ENCODE results near the gene RAET1E.
"Not testable (repeated sequence)": the region's sequence is repeated elsewhere in the genome, so short reads cannot be mapped to it uniquely, and the experiment has no call there.

The RAET1E gene

DNA sequence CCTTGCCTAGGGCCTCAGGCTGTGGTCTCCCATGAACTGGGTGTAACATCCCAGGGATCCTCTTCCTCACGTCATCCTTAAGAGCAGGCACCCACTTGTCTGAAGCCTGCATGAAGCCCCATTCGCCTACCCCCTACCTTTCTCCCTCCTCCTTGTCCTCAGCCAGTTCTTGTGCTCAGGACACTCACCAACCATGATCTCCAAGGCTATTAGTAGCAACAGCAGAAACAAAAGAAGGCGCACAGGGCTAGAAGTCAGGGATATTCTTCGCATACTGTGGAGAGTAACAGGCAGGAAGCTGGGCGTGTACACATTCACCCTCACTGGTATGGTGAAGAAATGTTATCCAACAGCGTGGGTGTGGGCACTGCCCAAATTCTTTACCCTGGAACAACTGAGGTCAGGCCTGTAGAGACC lies 7.3 kb downstream of the RAET1E start:
- DNase-seq (ENCODE audit: low spot score) = no peak

DNA sequence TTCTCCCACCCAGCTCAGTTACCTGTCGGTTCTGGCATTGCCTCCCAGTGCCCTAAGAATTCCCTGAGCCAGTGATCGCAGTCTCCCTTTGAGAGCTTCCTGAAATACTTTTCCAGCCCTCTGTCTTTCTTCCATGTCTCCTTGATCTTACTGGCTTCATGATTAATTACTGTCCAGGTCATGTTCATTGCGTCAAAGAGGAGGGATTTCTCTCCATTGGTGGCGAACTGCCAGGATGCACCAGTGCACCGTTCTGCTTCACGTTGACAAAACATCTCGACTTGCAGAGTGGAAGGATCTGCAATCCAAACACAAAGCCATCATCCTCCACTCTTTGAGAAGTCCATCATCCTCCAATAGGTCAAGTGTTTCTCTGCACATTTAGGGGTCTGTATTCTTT lies 8.6 kb downstream of the RAET1E start:
- DNase-seq (ENCODE audit: low spot score) = no peak

DNA sequence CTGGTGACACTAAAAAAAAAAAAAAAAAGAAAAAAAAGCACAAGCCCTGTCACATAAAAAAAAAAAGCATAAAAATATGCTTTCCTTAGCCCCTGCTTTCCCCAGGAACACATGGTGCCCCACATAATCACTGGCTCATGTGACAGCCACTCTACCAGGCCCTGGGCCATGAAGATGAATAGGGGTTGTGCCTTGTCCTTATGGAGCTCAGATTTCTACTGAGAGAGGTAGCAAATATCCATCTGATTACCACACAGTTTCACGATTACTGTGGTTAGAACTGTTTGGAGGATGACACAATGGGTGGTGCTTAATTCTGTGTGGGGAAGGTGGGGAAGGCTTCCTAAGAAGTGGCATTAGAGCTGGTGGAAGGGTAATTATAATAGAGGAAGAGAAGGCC lies 9.3 kb downstream of the RAET1E start:
- DNase-seq (ENCODE audit: low spot score) = no peak

DNA sequence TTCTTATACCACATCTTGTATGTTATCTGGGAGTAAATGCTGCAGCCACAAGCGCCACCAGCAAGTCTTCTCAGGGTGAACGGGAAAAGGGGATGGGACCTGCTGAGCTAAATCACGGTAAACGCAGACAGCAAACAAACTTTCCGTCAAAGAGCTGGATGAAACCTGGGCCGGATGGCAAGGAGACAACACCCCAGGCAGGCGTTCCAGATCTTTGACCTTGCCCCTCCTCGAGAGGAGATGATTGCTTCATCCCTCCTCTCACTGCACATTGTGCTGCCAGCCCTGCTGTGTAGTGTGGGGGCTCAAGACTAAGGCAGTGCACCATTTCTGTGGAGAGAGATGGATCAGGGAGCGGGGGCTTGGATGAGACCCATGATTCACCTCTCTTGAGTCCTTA lies 9.8 kb downstream of the RAET1E start:
- no peak for DNase-seq (ENCODE audit: low spot score)

DNA sequence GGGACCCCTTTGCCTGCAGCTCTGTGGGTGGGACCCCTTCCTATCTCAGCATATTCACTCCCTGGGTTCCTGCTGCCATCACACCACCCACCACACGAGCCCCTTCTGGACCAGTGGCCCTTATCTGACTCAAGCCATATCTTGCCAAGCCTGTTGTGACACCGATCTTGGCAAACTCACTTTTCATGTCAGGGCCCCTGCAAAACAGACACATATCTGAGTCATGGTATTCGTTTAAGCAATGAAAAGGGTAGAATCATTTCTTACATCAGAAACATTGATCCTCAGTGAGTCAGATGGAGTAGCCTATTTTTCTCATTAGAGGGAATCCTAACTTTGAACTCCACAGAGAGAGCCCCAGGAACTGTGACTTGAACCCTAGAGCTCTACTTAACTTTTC lies 10.6 kb downstream of the RAET1E start:
- peak; percentile 34 for DNase-seq (ENCODE audit: low spot score)

DNA sequence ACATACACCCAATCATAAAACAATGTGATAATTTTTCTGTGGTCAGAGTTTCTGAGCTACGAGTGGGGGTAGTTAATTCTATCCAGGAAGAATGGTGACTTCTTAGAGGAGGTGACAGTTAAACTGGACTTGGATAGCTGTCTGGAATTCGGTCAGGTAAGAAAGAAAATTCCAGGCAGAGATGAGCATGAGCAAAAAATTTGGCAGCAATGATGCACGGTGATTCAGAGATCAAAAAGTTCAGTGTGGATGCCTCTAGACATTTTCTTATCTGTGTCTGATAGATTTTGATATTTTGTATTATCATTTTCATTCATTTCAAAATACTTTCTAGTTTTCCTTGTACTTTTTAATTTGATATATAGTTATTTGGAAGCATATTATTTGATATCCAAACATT lies 12.0 kb downstream of the RAET1E start:
- DNase-seq (ENCODE audit: low spot score) = no peak

DNA sequence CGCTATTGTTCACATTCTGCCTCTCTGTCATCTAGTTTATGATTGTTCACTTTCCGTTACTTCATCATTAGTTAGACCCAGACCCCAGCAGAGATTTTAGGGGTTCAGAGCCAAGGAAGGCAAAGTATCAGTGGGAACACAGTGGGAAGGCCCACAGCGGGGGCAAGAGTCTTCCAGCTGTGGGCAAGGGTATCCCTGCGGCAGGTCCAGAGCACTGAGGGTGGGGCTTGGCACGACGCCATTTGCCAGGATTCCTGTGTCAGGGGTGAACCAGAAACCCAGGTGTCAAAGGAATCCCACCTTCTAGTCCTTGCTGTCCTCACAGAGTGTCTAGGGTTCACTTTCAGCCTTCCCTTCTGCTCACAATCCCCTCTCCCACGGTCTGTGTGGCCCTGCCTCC lies 13.3 kb downstream of the RAET1E start:
- no peak for DNase-seq (ENCODE audit: low spot score)

DNA sequence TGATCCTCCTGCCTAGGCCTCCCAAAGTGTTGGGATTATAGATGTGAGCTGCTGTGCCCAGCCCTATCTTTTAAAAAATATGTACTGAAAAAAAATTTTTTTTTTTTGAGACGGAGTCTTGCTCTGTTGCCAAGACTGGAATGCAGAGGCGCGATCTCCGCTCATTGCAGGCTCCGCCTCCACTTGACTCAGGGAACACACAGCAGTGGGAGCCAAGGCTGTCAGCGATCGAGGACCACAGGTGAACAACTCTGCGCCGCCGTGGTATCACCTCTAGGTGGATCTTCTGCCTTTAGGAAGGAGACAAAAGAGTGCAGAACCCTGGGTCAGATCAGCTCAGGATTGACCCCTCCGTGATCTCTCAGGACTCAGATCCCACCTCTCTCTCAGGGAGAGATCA lies 13.7 kb downstream of the RAET1E start:
- DNase-seq (ENCODE audit: low spot score) = no peak

DNA sequence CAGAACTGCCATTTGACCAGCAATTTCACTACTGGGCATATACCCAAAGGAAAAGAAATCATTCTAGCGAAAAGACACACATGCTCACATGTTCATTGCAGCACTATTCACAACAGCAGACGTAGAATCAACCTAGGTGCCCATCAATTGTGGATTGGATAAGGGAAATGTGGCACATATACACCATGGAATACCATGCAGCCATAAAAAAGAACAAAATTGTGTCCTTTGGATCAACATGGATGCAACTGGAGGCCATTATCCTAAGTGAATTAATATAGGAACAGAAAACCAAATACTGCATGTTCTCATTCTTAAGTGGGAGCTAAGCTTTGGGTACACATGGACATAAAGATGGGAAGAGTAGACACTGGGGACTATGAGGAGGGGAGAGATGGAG lies 16.1 kb downstream of the RAET1E start:
- no peak for DNase-seq (ENCODE audit: low spot score)

DNA sequence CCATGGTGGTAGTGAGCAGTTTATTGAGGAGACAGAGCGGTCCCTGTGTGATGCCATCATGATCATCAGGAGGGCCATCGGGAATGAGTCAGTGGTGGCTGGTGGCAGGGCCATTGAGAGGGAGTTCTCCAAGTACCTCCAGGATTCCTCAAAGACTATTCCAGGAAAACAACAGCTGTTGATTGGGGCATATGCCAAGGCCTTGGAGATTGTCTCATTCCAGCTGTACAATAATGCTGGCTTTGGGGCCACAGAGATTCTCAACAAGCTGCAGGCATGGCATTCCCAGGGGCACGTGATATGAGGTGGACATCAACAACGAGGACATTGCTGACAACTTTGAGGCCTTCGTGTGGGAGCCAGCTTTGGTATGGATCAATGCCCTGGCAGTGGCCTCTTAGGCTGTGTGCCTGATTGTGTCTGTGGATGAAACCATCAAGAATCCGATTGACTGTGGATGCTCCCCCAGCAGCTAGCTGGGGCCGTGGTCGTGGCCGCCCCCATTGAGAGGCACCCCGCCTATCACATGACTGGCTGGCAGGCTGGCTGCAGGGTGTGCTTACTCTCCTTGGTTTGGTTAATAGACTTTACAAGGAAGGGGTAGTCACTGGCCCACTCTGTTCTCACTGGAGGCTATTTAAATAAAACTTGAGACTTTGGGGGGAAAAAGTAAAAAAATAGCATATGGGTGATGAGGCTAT lies 16.7 kb downstream of the RAET1E start:
- DNase-seq (ENCODE audit: low spot score) = no peak

DNA sequence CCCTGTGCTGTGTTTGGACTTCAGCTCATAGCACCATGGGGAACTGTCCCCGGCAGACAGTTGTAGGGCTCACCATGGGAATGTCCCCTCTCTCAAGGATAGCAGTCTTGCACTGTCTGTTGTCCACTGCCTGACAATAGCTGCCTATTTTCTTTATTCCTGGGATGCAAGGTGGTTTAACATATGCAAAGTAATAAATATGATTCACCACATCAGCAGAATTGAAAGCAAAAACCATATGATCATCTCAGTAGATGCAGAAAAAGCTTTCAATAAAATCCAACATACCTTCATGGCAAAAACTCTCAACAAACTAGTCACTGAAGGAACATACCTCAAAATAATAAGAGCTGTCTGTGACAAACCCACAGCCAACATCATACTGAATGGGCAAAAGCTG lies 20.3 kb downstream of the RAET1E start:
- DNase-seq (ENCODE audit: low spot score) = no peak

DNA sequence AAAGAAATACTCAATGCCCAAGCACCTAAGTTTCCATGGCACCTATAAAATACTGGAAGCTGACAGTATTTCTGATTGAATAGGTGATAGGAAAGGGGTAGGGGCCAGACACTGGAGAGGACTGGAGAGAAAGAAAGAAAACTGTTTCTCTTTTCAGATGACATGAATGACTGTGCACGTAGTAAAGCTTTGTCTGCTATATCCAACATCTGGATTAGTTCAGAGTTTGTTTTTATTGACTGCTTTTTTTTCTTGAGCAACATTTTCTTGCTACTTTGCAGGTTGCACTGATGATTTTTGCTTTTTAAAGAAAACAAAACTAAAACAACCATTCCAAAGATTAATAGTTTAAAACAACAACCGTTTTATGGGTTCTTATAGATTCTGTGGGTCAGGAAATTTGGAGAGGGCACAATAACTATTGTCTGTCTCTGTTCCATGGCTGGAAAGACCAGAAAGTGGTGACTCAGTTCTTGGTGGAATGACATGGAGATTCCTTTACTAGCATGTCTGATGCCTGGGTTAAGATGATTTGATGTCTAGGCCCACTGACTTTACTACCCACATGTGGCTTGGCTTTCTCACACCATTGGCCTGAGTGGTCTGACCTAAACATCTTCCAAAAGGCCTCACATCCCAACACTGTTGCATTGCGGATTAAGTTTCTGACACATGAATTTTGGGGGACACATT lies 21.5 kb downstream of the RAET1E start:
- no peak for DNase-seq (ENCODE audit: low spot score)

DNA sequence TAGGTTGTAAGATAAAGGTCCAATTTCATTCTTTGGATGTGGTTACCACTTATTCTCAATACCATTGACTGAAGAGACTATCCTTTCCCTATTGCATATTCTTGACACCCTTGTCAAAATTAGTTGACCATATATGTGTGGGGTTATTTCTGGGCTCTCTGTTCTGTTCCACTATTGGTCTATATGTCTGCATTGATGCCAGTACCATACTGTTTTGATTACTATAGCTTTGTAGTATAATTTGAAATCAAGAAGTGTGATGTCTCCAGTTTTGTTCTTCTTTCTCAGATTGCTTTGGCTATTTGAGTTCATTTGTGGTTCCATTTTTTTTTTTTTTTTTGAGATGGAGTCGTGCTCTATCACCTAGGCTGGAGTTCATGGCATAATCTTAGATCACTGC lies 25.7 kb downstream of the RAET1E start:
- DNase-seq (ENCODE audit: low spot score) = no peak

DNA sequence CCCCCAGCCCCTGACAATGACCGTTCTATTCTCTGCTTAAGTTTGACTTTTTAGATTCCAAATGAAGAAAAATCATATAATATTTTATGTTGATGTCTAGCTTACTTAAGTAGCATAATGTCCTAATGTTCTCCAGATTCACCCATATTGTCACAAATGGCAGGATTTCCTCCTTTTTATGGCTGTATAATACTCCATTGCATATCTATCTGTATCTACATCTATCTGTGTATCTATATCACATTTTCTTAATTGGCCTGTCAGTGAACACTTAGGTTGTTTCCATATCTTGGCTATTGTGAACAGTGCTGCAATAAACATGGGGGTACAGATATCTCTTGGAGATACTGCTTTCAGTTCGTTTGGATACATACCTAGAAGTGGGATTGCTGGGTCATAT lies 26.7 kb downstream of the RAET1E start:
- DNase-seq (ENCODE audit: low spot score) = no peak

DNA sequence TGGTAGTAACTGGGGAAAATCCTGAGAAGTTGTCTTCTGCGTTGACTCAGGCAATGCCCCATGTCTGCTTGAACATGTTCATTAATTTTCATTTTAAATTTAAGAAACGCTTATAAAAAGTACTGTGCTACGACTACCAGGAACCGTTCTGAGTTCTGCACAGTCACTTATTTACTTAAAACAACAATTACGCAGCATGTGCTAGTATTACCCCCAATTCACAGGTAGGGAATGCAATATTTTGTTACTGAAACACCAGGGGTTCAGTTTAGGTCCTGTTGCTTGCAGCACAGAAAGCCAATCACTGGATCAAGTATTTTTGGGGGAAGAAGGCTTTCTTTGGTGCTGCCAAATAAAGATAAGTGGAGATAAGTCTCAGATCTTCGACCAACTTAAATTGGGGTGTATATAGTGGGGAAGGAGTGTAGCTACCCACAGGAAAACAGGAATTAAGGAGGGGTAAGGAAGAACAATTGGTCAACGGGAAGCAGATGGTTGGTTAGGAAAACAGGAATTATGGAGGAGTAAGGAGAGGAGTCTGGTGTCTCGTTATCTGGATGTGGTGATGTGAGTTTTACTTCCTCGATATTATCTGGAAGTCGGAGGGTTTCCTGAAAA lies 28.5 kb downstream of the RAET1E start:
- DNase-seq (ENCODE audit: low spot score) = no peak

DNA sequence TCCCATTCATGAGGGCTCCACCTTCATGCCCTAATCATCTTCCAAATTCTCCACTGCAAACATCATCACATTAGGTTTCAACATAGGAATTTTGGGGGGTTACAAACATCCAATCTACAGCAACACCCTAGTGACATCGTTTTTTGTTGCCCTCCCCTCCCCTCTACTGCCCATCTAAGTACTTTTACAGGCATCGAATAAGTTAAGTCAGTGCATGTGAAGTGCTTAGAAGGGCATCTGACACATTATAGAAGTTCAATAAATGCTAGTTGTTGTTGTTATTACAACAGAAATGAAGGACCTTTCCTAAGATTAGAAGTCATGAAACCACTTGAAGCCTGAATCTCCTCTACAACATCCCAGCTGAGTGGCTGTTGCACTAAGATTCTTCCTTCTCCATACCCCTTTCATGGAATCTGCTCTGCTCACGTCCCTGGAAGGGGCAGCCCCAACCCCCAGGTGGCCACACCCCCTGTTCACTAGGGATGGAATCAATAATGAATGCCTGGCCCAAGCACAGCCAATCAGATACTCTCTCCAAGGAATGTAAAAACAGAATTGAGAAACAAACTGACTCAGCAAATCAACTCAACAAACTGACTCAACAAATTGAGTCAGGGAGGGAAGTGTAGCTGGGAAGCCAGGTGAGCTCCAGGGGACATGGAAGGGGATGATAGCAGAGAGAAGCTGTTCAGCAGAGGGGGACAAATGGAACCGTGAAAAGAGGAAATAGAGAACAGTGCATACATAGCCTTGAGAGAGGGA lies 29.9 kb downstream of the RAET1E start:
- DNase-seq (ENCODE audit: low spot score) = peak; percentile 44

DNA sequence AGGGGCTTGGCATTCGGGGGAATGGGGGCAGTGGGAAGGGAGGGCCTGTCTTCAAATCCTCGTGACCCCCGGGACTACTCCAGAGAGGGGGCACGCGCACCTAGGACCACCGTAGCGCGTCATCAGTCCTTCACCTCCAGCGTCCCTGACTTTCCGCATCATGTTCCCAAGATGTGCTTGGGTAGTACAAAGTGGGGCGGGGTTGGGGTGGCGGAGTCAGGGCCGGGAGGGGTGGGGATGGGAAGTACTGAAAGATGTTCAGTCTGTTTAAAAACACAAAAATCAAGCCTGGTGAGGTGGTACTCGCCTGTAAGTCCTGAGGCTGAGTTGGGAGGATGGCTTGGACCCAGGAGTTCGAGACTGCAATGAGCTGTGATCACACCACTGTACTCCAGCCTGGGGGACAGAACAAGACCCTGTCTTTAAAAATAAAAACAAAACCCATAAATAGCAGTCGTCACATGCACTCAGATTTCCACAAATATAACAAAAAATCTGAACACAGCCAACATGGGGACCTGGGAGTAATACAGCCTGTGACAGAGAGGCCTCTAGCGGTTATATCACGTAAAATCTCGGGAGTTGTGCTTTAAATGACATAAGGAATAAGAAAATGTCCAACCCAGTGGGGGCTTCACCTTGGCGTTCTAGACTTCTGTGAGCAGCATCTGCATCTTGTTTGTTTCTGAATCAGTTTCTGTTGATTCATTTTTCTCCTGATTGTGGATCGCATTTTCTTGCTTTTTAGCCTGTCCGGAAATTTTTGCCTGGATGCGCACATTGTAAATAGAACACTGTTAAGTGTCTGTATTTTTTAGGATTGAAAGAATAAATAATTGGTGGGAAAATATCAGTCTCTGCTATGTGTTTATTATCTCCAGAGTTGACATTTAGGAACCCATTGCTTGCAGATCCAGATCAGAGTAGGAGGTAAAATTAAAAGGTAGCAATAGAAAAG lies 33.1 kb downstream of the RAET1E start:
- DNase-seq (ENCODE audit: low spot score) = peak; percentile 70

DNA sequence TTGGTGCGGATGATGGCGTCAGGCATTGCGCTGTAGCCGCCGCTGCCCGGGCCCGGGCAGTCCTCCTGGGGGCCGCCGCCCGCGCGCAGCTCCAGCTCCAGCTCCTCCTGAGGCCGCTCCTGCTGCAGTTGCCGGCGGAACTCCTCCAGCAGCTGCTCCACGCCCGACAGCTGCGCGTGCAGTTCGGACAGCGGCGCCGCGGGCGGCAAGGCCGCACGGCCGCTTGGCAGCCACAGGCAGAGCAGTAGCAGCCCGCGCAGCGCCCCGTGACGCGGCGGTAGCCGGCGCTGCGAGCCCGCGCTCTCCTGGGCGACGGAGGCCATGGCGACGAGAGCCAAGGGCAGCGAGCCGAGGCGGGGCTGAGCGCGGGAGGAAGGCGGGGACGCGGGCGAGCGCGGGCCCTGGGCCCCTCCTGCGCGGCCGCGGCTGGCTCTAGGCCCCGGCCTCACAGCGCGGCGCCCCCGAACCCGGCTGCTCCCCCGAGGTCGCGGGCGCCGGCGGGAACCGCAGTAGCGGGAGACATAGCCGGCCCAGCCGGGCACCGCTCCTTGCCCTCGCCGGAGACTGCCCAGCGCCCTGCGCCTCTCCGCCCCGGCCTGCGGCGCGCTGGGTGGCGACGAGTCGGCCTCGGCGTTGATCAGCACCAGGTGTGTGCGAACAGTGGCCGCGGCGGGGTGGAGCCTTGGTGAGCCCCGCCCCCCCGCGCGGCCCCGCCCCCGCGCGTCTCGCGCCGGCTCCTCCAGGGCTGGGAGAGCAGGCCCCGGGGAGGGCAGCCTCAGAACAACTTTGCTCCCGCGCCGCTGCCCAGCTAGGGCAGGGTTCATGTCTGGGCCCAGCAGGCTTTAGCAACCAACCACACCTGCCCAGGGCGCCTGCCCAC lies 34.0 kb downstream of the RAET1E start, which contains the start of gene LRP11:
TSS of gene LRP11 (minus strand) at position 662 of the 880 bp plus-strand sequence. CDS start at position 323, 339 bp downstream.
- peak; percentile 77 for DNase-seq (ENCODE audit: low spot score)

DNA sequence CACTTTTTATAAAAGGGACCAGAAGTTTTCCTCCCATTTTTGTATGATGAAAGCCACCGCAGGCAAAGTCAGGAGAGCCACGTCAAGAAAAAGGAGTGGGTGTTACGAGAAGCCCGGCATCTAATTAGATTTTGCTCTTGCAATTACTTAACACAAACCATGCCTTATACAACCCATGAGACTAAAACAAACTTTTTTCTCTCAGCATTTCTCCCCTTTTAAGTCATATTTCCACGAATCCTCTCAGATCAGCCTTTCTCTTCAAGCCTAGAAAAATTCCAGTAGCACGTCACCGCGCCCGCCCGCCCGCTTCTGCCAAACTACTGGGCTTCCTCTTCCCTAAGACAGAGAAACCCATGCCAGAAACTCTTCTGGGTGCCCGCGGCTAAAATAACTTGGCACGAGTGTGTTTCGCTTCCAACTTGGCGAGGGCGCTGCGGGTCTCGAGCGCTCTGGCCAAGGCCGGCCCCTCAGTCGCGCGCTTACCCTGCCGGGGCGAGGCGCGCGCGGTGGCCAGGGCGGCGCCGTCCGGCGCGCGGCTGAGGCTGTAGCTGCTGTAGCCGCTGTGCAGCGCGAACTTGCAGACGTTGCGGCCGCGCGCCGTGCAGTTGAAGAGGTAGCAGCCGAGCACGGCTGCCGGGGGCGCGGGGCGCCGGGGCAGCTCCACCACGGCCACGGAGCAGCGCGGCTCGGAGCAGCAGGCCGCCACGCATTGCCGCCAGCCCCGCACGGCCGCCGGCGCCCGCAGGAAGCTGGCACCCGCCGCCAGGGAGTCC lies 34.8 kb downstream of the RAET1E start:
- DNase-seq (ENCODE audit: low spot score) = peak; percentile 29

DNA sequence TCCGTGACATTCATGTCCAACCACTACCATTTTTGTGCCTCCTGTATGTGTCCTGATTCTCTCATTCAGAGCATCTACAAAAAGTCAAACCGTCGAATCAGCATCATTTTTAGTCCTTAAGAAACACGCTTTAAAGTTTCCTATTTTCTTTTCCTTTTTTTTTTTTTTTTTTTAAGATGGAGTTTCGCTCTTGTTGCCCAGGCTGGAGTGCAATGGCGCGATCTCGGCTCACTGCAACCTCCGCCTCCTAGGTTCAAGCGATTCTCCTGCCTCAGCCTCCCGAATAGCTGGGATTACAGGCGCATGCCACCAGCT lies 35.5 kb downstream of the RAET1E start:
- not testable (repeated sequence) for DNase-seq (ENCODE audit: low spot score)

Measured in hematopoietic multipotent progenitor cell treated with erythropoietin and hydrocortisone succinate and interleukin-3 and kit ligand, for 15 days (in vitro differentiated cells).